IMR-90 (cell line): ENCODE data around the gene ADGRD1. TPM values are rescaled to one million over a fixed set of nuclear protein-coding genes. Genes with fewer than 3 reads are reported as not detected.

ENCODE experiments used
- ATAC-seq: fragments of 200-7000 bp; cut with Tn5 transposase; 2 replicates; pipeline ENCODE4 v1.9.1; 2020; ENCODE audit warnings: low read depth, mild to moderate bottlenecking, moderate library complexity
- BruUV-seq: library from RNA; stranded (reverse); fragments of 400-500 nt; replicated peaks from 2 replicates; lab custom pipeline; 2021; lab: Mats Ljungman, UMichigan
- CTCF ChIA-PET: fragments of 300-600 bp; formaldehyde crosslinking; extraction: SDS; loops from one replicate; lab custom pipeline; 2021; ENCODE audit warnings: antibody characterized with exemption; lab: Yijun Ruan, JAX
- POLR2A ChIA-PET: fragments of 300-600 bp; sonication (Branson Sonifier 250); formaldehyde crosslinking; loops from one replicate; lab custom pipeline; 2022; ENCODE audit warnings: antibody characterized with exemption; ENCODE audit not compliant: unreplicated experiment; lab: Charles Lee
- DNase-seq: peaks from one replicate; pipeline ENCODE4 v3.0.0; 2013
- H2AFZ ChIP-seq: replicated peaks from 2 replicates; pipeline ENCODE3; 2013; ENCODE audit warnings: low read length, mild to moderate bottlenecking; ENCODE audit not compliant: poor library complexity
- H2AK5ac ChIP-seq: 2 replicates; pipeline ENCODE4 v1.6.1; 2013; ENCODE audit warnings: low read depth, low read length, inconsistent platforms
- H2AK9ac ChIP-seq: replicated peaks from 2 replicates; pipeline ENCODE3; 2013; ENCODE audit warnings: mild to moderate bottlenecking, low read depth, low read length, moderate library complexity; ENCODE audit not compliant: poor library complexity
- H2BK120ac ChIP-seq: 2 replicates; pipeline ENCODE4 v1.6.1; 2013; ENCODE audit warnings: low read depth, low read length, inconsistent platforms
- H2BK15ac ChIP-seq: 3 replicates; pipeline ENCODE4 v1.6.1; 2013; ENCODE audit warnings: low read depth, low read length, inconsistent platforms
- H2BK20ac ChIP-seq: 2 replicates; pipeline ENCODE4 v1.6.1; 2013; ENCODE audit warnings: low read depth, mild to moderate bottlenecking, inconsistent platforms, low read length, moderate library complexity
- H2BK5ac ChIP-seq: 2 replicates; pipeline ENCODE4 v1.6.1; 2013; ENCODE audit warnings: mild to moderate bottlenecking, low read depth, low read length, inconsistent platforms; ENCODE audit not compliant: poor library complexity, severe bottlenecking
- H3K14ac ChIP-seq: replicated peaks from 2 replicates; pipeline ENCODE4 v1.6.1; 2013; ENCODE audit warnings: low read depth, low read length, inconsistent platforms
- H3K18ac ChIP-seq: 2 replicates; pipeline ENCODE4 v1.6.1; 2013; ENCODE audit warnings: low read depth, low read length, control low read depth
- H3K23ac ChIP-seq: 2 replicates; pipeline ENCODE4 v1.6.1; 2013; ENCODE audit warnings: low read depth, low read length, inconsistent platforms
- H3K27ac ChIP-seq: 2 replicates; pipeline ENCODE4 v1.5.1; 2013; ENCODE audit warnings: mild to moderate bottlenecking, control low read depth, low read length; ENCODE audit not compliant: insufficient read depth
- H3K27me3 ChIP-seq: 2 replicates; pipeline ENCODE4 v1.6.1; 2013; ENCODE audit warnings: low read length; ENCODE audit not compliant: control insufficient read depth, insufficient read depth
- H3K36me3 ChIP-seq: 2 replicates; pipeline ENCODE4 v1.6.1; 2013; ENCODE audit warnings: low read length, mixed read lengths; ENCODE audit not compliant: control insufficient read depth, insufficient read depth
- H3K4ac ChIP-seq: 2 replicates; pipeline ENCODE4 v1.6.1; 2013; ENCODE audit warnings: low read depth, low read length, inconsistent platforms
- H3K4me1 ChIP-seq: 2 replicates; pipeline ENCODE4 v1.6.1; 2013; ENCODE audit warnings: low read length, mixed read lengths; ENCODE audit not compliant: control insufficient read depth, insufficient read depth
- H3K4me2 ChIP-seq: 2 replicates; pipeline ENCODE4 v1.6.1; 2013; ENCODE audit warnings: low read depth, mild to moderate bottlenecking, control low read depth, low read length, moderate library complexity
- H3K4me3 ChIP-seq: 2 replicates; pipeline ENCODE4 v1.5.1; 2013; ENCODE audit warnings: low read depth, mild to moderate bottlenecking, control low read depth, low read length, moderate library complexity; ENCODE audit not compliant: insufficient read depth
- H3K56ac ChIP-seq: 2 replicates; pipeline ENCODE4 v1.6.1; 2013; ENCODE audit warnings: low read length, inconsistent platforms; ENCODE audit not compliant: insufficient read depth; ENCODE audit errors: extremely low read depth
- H3K79me1 ChIP-seq, 2 experiments: 2 replicates each; pipeline ENCODE4 v1.6.1; 2013; ENCODE audit warnings: low read length in 2 of 2, inconsistent platforms in 1 of 2, low read depth in 1 of 2
- H3K9ac ChIP-seq: 2 replicates; pipeline ENCODE4 v1.6.1; 2013; ENCODE audit warnings: low read depth, low read length, control low read depth
- H3K9me1 ChIP-seq: 2 replicates; pipeline ENCODE4 v1.6.1; 2013; ENCODE audit warnings: low read length, inconsistent platforms; ENCODE audit not compliant: insufficient read depth
- H3K9me3 ChIP-seq: 2 replicates; pipeline ENCODE4 v1.6.1; 2013; ENCODE audit warnings: low read length; ENCODE audit not compliant: control insufficient read depth, insufficient read depth
- H4K20me1 ChIP-seq: 2 replicates; pipeline ENCODE4 v1.6.1; 2013; ENCODE audit warnings: low read length, inconsistent platforms; ENCODE audit not compliant: insufficient read depth
- H4K5ac ChIP-seq: 2 replicates; pipeline ENCODE4 v1.6.1; 2013; ENCODE audit warnings: mild to moderate bottlenecking, low read depth, low read length, control low read depth
- H4K8ac ChIP-seq, 2 experiments: 2 replicates each; pipeline ENCODE4 v1.6.1; 2013; ENCODE audit warnings: low read depth in 2 of 2, low read length in 2 of 2, control low read depth in 1 of 2, inconsistent platforms in 1 of 2
- H4K91ac ChIP-seq: 2 replicates; pipeline ENCODE4 v1.6.1; 2013; ENCODE audit warnings: low read depth, low read length, inconsistent platforms; ENCODE audit not compliant: insufficient read depth
- BHLHE40 ChIP-seq: fragments of 150-350 bp; IDR thresholded peaks from 2 replicates; pipeline ENCODE4 v1.6.1; 2016; ENCODE audit warnings: mild to moderate bottlenecking, low read depth, low read length
- CEBPB ChIP-seq: IDR thresholded peaks from 2 replicates; pipeline ENCODE4 v1.6.1; 2012; ENCODE audit warnings: low read depth, low read length, improper control_type of control experiment
- CHD1 ChIP-seq: IDR thresholded peaks from 2 replicates; pipeline ENCODE4 v1.6.1; 2012; ENCODE audit warnings: low read depth, low read length, improper control_type of control experiment
- CTCF ChIP-seq: conservative IDR thresholded peaks from 2 replicates; pipeline ENCODE4 v1.5.1; 2012; ENCODE audit warnings: mild to moderate bottlenecking, low read depth, low read length, improper control_type of control experiment
- ELK1 ChIP-seq: fragments of 150-350 bp; IDR thresholded peaks from 2 replicates; pipeline ENCODE4 v1.6.1; 2016; ENCODE audit warnings: low read depth, mild to moderate bottlenecking, low read length, moderate library complexity, borderline replicate concordance
- FOS ChIP-seq: fragments of 150-350 bp; IDR thresholded peaks from 2 replicates; pipeline ENCODE4 v1.6.1; 2016; ENCODE audit warnings: low read depth, low read length
- MAFK ChIP-seq: IDR thresholded peaks from 2 replicates; pipeline ENCODE4 v1.6.1; 2012; ENCODE audit warnings: low read depth, low read length, improper control_type of control experiment
- MAZ ChIP-seq: IDR thresholded peaks from 2 replicates; pipeline ENCODE4 v1.6.1; 2012; ENCODE audit warnings: low read depth, mild to moderate bottlenecking, low read length, improper control_type of control experiment, moderate library complexity, borderline replicate concordance
- MXI1 ChIP-seq: IDR thresholded peaks from 2 replicates; pipeline ENCODE4 v1.6.1; 2012; ENCODE audit warnings: low read depth, mild to moderate bottlenecking, low read length, moderate library complexity, borderline replicate concordance
- NFE2L2 ChIP-seq: fragments of 150-350 bp; IDR thresholded peaks from 2 replicates; pipeline ENCODE4 v1.6.1; 2016; ENCODE audit warnings: low read depth, mild to moderate bottlenecking, low read length
- POLR2A ChIP-seq: IDR thresholded peaks from 2 replicates; pipeline ENCODE4 v1.6.1; 2012; ENCODE audit warnings: mild to moderate bottlenecking, low read depth, low read length
- RAD21 ChIP-seq: IDR thresholded peaks from 2 replicates; pipeline ENCODE4 v1.6.1; 2012; ENCODE audit warnings: low read length, improper control_type of control experiment
- RFX5 ChIP-seq: IDR thresholded peaks from 2 replicates; pipeline ENCODE4 v1.8.0; 2012; ENCODE audit warnings: low read depth, mild to moderate bottlenecking, low read length, moderate library complexity
- SMC3 ChIP-seq: fragments of 150-350 bp; IDR thresholded peaks from 2 replicates; pipeline ENCODE4 v1.6.1; 2016; ENCODE audit warnings: low read depth, mild to moderate bottlenecking, antibody characterized with exemption, low read length, moderate library complexity
- USF2 ChIP-seq: fragments of 150-350 bp; IDR thresholded peaks from 2 replicates; pipeline ENCODE4 v1.6.1; 2017; ENCODE audit warnings: mild to moderate bottlenecking, antibody characterized with exemption, low read length, low read depth
- WGBS, 2 experiments: methylation state at CpG; one replicate each; pipeline versions ENCODE4 v1.1.5 to v1.1.7; 2013; ENCODE audit warnings: missing lambda C conversion rate in 2 of 2; ENCODE audit not compliant: insufficient read length in 1 of 2; ENCODE audit errors: extremely low coverage in 2 of 2; 5-methylcytosine and 5-hydroxymethylcytosine counted together
- dilution Hi-C: fragments of 300-500 bp; cut with HindIII; formaldehyde crosslinking; loops from one replicate; pipeline ENCODE4 v1.14.3; 2018; ENCODE audit warnings: low sequenced_read_pairs; ENCODE audit not compliant: unreplicated experiment
- in situ Hi-C: fragments of 300-500 bp; cut with MboI; formaldehyde crosslinking; loops from 3 replicates; pipeline ENCODE4 v1.14.3; 2019; ENCODE audit warnings: low sequenced_read_pairs, inconsistent platforms, mixed read lengths
- intact Hi-C: fragments of 100-400 bp; cut with micrococcal nuclease; formaldehyde crosslinking; loops from 2 replicates; pipeline ENCODE4 v1.10.0; 2022
- polyA plus RNA-seq, 3 experiments: library from polyadenylated mRNA; depleted of rRNA; stranded (reverse); fragments of >200 nt; gene quantifications; 2 replicates each; pipeline ENCODE4 v1.2.3, GENCODE V29; 2012; ENCODE audit warnings: low replicate concordance in 1 of 3
- total RNA-seq: library from RNA; depleted of rRNA; stranded (reverse); fragments of >200 nt; gene quantifications from 2 replicates; pipeline ENCODE4 v1.2.3, GENCODE V29; 2012

ADGRD1 gene
- total and polyA plus RNA-seq, 2 of the 4 experiments (the other 2 are of a cell fraction): not detected

- H2BK5ac ChIP-seq: no peak overlapping the region
- no peak for TF ChIP-seq CTCF
- TF ChIP-seq RFX5: no peak
- no peak for TF ChIP-seq CEBPB
- no peak for TF ChIP-seq USF2
- TF ChIP-seq ELK1: no peak
- no peak for TF ChIP-seq RAD21
- TF ChIP-seq BHLHE40: no peak
- TF ChIP-seq SMC3: no peak
- no peak for TF ChIP-seq CHD1
- TF ChIP-seq MAFK: no peak
- TF ChIP-seq MXI1: no peak
- TF ChIP-seq POLR2A: no peak
- no peak for TF ChIP-seq NFE2L2
- no peak for TF ChIP-seq FOS
- no peak for TF ChIP-seq MAZ
- no peak overlapping the region for H3K4me2 ChIP-seq
- H2AFZ ChIP-seq: no peak overlapping the region
- no peak overlapping the region for H2BK15ac ChIP-seq
- no peak overlapping the region for H3K14ac ChIP-seq
- intact Hi-C loops (no loop called here), in situ Hi-C loops (no loop called here), dilution Hi-C loops (no loop called here)
- BruUV-seq: no TSS peak
- no peak overlapping the region for H4K5ac ChIP-seq
- H2AK5ac ChIP-seq: no peak overlapping the region
- H2BK20ac ChIP-seq: no peak overlapping the region
- no peak overlapping the region for H3K27ac ChIP-seq
- WGBS, 2 experiments: 80% methylated on average over 9 of the region's 35 CpGs; no CpG with 5 or more reads in 1 of the 2 experiments
- H2AK9ac ChIP-seq: no peak overlapping the region
- no peak for ATAC-seq
- H3K9me1 ChIP-seq: no peaks in the 10 kb centered on the region
- POLR2A ChIA-PET: no interaction called here
- H3K27me3 ChIP-seq: no peaks in the 10 kb centered on the region
- H3K56ac ChIP-seq: no peak overlapping the region
- no peaks in the 10 kb centered on the region for H4K20me1 ChIP-seq
- H3K9ac ChIP-seq: no peak overlapping the region
- no peaks in the 10 kb centered on the region for H3K36me3 ChIP-seq
- H3K23ac ChIP-seq: no peak overlapping the region
- peaks cover 51% of the 10 kb centered on the region for H3K9me3 ChIP-seq
- H2BK120ac ChIP-seq: no peak overlapping the region
- no peak overlapping the region for H3K18ac ChIP-seq
- no peak overlapping the region for H4K8ac ChIP-seq
- H3K79me1 ChIP-seq: no peaks in the 10 kb centered on the region
- H3K4me3 ChIP-seq: no peak overlapping the region
- no peaks in the 10 kb centered on the region for H3K4me1 ChIP-seq
- DNase-seq: no peak
- CTCF ChIA-PET: no interaction called here
- no peak overlapping the region for H3K4ac ChIP-seq
- H4K91ac ChIP-seq: no peak overlapping the region
Observed at GRCh38 chr12:131030472-131031328, 77.0 kb downstream of the ADGRD1 start.
